ENCODE results near the gene CLEC4M.

CLEC4M gene

DNA sequence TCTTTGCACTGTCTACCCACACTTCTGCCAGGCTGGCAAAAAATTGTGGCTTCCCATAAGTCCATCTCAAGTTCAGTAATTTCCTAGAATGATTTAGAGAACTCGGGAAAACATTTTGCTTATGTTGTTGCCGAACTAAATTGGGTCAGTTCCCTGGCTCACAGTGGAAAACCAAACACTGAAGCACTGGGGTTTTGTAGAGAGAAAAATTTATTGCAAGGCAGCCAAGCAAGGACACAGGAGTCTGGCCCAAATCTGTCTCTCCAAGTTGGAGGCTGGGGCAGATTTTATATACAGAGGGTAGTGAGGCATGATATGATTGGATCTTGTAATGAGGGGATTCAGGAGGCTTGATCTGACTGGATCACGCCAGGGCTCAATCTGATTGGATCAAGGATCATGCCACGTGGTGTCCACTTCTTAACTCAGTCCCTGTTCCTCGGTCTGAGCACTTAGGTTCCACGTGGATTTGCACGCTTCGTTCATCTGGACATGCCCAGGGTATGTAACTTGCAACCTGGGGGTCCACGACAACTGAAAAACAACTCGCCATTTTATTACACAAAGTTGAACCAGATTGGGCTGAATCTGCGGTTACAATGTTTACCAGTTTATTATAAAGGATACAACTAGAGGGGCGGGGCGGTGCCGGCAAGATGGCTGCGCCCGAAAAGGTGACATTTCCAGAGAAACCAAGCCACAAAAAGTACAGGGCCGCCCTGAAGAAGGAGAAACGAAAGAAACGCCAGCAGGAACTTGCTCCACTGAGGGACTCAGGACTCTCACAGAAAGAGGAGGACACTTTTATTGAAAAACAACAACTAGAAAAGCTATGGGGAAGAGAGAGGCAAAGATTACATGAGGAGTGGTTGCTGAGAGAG, 23.0 kb upstream of the CLEC4M start:
- no peak for DNase-seq (ENCODE audit: low read depth)
- H3K4me3 ChIP-seq (replicated peaks; ENCODE audit: low read depth, low read length) = no peak overlapping the region
- TF ChIP-seq, protein P1, sequence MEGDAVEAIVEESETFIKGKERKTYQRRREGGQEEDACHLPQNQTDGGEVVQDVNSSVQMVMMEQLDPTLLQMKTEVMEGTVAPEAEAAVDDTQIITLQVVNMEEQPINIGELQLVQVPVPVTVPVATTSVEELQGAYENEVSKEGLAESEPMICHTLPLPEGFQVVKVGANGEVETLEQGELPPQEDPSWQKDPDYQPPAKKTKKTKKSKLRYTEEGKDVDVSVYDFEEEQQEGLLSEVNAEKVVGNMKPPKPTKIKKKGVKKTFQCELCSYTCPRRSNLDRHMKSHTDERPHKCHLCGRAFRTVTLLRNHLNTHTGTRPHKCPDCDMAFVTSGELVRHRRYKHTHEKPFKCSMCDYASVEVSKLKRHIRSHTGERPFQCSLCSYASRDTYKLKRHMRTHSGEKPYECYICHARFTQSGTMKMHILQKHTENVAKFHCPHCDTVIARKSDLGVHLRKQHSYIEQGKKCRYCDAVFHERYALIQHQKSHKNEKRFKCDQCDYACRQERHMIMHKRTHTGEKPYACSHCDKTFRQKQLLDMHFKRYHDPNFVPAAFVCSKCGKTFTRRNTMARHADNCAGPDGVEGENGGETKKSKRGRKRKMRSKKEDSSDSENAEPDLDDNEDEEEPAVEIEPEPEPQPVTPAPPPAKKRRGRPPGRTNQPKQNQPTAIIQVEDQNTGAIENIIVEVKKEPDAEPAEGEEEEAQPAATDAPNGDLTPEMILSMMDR (IDR thresholded peaks at IDR 0.05; ENCODE audit: low read length, missing control alignments) = no peak

GRCh38 chr19:7740682-7741054, 22.4 kb upstream of the CLEC4M start:
- TF ChIP-seq, protein P1 (IDR thresholded peaks at IDR 0.05; ENCODE audit: low read length, missing control alignments) = no peak
- H3K4me3 ChIP-seq (replicated peaks; ENCODE audit: low read depth, low read length) = no peak overlapping the region
- DNase-seq (ENCODE audit: low read depth) = no peak

- no peak overlapping the region for H3K4me3 ChIP-seq (replicated peaks; ENCODE audit: low read depth, low read length)
- no peak for DNase-seq (ENCODE audit: low read depth)
- TF ChIP-seq, protein P1 (IDR thresholded peaks at IDR 0.05; ENCODE audit: low read length, missing control alignments) = no peak
Measured at GRCh38 chr19:7742575-7742974, 20.5 kb upstream of the CLEC4M start.

- TF ChIP-seq, protein P1 (IDR thresholded peaks at IDR 0.05; ENCODE audit: low read length, missing control alignments) = no peak
- no peak overlapping the region for H3K4me3 ChIP-seq (replicated peaks; ENCODE audit: low read depth, low read length)
- DNase-seq (ENCODE audit: low read depth) = no peak
Measured at GRCh38 chr19:7742991-7743390, 20.1 kb upstream of the CLEC4M start.

GRCh38 chr19:7743425-7743841, 19.6 kb upstream of the CLEC4M start:
- H3K4me3 ChIP-seq (replicated peaks; ENCODE audit: low read depth, low read length) = no peak overlapping the region
- no peak for DNase-seq (ENCODE audit: low read depth)
- TF ChIP-seq, protein P1 (IDR thresholded peaks at IDR 0.05; ENCODE audit: low read length, missing control alignments) = no peak

- TF ChIP-seq, protein P1 (IDR thresholded peaks at IDR 0.05; ENCODE audit: low read length, missing control alignments) = no peak
- no peak overlapping the region for H3K4me3 ChIP-seq (replicated peaks; ENCODE audit: low read depth, low read length)
- DNase-seq (ENCODE audit: low read depth) = no peak
Measured at GRCh38 chr19:7744199-7744786, 18.8 kb upstream of the CLEC4M start.

All from fibroblast of pulmonary artery (primary cell).